Measurements from ENCODE around the gene ZSCAN32.

DNA sequence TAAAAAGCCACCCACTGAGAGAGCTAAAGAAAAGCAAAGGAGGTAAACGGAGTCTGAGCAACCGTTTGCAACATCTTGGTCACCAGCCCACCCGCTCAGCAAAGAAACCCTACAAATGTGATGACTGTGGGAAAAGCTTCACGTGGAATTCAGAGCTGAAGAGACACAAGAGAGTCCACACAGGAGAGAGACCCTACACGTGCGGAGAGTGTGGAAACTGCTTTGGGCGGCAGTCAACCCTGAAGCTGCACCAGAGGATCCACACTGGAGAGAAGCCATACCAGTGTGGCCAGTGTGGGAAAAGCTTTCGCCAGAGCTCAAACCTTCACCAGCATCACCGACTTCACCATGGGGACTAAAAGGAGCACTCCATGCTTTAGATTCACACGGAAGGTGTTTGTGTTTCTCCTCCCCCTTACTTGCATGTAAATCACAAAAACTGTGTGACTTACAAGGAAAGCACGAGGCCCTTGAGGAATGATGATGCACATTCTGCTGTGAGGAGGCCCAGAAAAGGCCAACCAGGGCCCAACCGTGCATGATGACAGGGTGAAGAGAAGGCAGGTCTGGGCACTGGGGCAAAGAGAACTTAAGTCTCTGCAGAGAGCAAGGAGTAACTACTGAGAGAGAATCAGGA, 7.9 kb upstream of the ZSCAN32 start:
- TF ChIP-seq, protein P1, sequence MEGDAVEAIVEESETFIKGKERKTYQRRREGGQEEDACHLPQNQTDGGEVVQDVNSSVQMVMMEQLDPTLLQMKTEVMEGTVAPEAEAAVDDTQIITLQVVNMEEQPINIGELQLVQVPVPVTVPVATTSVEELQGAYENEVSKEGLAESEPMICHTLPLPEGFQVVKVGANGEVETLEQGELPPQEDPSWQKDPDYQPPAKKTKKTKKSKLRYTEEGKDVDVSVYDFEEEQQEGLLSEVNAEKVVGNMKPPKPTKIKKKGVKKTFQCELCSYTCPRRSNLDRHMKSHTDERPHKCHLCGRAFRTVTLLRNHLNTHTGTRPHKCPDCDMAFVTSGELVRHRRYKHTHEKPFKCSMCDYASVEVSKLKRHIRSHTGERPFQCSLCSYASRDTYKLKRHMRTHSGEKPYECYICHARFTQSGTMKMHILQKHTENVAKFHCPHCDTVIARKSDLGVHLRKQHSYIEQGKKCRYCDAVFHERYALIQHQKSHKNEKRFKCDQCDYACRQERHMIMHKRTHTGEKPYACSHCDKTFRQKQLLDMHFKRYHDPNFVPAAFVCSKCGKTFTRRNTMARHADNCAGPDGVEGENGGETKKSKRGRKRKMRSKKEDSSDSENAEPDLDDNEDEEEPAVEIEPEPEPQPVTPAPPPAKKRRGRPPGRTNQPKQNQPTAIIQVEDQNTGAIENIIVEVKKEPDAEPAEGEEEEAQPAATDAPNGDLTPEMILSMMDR (IDR thresholded peaks at IDR 0.05) = no peak
- TF ChIP-seq POLR2AphosphoS5 (IDR thresholded peaks at IDR 0.05) = no peak
- TF ChIP-seq EP300 (IDR thresholded peaks at IDR 0.05) = no peak
- TF ChIP-seq POLR2A (IDR thresholded peaks at IDR 0.05; ENCODE audit: low read depth) = no peak

Data from esophagus muscularis mucosa (tissue), 4 donors.